Fibroblast of villous mesenchyme (primary cell): ENCODE data around the gene CACNA1D. TPM values are rescaled to one million over a fixed set of nuclear protein-coding genes. Genes with fewer than 3 reads are reported as not detected.

Source experiments
- DNase-seq: peaks from one replicate; pipeline ENCODE4 v3.0.0-alpha.2; 2010; ENCODE audit warnings: low read depth
- H3K4me3 ChIP-seq: 2 replicates; pipeline ENCODE4 v1.5.1; 2011; ENCODE audit warnings: low read depth, mild to moderate bottlenecking, low read length
- total RNA-seq: library from RNA; depleted of rRNA; stranded (reverse); fragments of >200 nt; gene quantifications from 2 replicates; pipeline ENCODE4 v1.2.3, GENCODE V29; 2012
- TF ChIP-seq, protein P1 (sequence below): IDR thresholded peaks from 2 replicates; pipeline ENCODE4 v1.5.1; 2012; ENCODE audit warnings: low read depth, mild to moderate bottlenecking, low read length; ENCODE audit not compliant: insufficient read depth

Gene CACNA1D
- total RNA-seq, 1 donor: not detected

DNA sequence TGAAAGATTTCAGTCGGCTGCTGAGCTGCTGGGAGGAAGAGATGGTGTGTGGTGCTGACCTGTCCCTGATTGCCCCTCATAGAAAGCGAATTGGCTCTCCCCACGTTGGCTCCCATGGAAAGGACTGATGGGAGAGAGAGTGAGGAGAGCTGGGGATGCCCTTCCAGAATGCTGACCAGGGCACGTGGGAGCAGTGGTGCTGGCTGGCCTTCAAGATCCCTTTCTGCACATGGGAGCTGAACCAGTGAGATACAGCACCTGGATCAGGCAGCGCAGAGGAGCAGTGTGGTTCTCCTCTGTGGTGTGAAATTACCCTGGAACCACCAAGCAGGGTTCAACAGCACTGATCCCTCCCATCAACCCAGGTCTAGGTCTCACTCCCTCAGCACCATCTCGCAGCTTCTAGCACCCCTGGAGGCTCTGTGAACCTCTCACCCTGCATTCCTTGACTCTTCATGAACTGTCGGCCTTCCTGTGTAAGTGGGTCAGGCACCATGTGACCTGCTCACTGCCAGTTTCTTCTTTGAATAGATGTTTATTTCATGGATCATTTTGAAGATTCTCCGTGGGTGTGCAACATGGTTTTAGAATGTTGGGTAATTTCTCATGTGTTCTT, 55.7 kb downstream of the CACNA1D start:
- DNase-seq: no peak
- TF ChIP-seq, protein P1, sequence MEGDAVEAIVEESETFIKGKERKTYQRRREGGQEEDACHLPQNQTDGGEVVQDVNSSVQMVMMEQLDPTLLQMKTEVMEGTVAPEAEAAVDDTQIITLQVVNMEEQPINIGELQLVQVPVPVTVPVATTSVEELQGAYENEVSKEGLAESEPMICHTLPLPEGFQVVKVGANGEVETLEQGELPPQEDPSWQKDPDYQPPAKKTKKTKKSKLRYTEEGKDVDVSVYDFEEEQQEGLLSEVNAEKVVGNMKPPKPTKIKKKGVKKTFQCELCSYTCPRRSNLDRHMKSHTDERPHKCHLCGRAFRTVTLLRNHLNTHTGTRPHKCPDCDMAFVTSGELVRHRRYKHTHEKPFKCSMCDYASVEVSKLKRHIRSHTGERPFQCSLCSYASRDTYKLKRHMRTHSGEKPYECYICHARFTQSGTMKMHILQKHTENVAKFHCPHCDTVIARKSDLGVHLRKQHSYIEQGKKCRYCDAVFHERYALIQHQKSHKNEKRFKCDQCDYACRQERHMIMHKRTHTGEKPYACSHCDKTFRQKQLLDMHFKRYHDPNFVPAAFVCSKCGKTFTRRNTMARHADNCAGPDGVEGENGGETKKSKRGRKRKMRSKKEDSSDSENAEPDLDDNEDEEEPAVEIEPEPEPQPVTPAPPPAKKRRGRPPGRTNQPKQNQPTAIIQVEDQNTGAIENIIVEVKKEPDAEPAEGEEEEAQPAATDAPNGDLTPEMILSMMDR: no peak
- no peak overlapping the region for H3K4me3 ChIP-seq

DNA sequence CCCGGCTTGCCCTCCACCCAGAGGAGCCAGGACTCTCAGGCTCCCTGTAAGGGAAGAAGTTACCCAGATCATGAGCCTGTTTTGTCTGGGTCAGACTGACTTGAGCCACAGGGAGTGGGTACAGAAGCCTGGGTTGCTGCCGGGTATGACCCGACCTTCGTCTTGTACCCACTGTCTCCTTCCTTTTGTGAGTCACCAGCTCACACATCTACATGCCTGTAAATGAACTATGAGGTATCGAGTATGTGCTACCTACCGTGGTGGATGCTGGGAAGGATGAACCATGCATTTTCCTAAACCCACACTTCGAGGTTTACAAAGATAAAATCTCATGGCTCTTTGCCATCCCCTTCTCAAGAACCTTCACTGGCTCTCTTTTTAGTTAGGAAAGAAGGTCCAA, 56.9 kb downstream of the CACNA1D start:
- TF ChIP-seq, protein P1: no peak
- no peak overlapping the region for H3K4me3 ChIP-seq
- no peak for DNase-seq

DNA sequence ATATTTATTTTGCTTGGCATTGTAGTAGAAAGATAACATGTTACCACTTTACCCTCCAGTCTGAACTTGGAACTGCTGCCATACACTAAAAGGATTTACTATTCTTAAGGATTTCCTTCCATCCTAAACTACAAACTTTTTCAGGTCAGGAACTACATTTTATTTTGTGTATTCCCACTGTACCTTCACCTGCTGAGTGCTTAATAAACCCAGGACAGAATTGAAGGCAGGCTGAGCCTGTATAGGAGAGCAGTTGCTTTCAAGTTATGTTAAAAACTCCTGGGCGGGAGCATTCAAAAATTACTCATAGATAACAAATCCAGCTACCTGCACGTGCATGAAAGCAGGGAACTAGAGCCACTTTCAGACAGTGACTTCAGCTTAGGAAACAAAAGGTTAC, 58.3 kb downstream of the CACNA1D start:
- TF ChIP-seq, protein P1: no peak
- no peak overlapping the region for H3K4me3 ChIP-seq
- DNase-seq: no peak

DNA sequence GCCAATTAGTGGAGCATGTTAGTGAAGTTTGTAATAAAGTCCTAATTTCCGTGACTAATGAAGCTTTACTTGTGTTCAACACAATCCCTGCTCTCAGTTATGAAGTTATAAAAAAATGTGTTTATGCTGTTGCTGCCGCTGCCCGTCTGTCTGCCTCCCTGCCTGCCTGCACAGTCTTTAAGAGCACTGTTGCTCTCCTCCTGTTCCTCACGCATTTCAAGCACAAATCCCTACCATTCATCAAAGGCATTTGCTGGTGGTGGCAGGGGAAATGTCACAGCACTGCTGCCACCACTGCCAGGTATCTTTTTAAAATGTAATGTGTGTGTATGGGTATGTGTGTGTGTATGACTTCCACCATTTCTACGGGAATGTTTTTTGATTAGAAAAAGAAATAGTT, 58.8 kb downstream of the CACNA1D start:
- no peak for DNase-seq
- TF ChIP-seq, protein P1: no peak
- no peak overlapping the region for H3K4me3 ChIP-seq

DNA sequence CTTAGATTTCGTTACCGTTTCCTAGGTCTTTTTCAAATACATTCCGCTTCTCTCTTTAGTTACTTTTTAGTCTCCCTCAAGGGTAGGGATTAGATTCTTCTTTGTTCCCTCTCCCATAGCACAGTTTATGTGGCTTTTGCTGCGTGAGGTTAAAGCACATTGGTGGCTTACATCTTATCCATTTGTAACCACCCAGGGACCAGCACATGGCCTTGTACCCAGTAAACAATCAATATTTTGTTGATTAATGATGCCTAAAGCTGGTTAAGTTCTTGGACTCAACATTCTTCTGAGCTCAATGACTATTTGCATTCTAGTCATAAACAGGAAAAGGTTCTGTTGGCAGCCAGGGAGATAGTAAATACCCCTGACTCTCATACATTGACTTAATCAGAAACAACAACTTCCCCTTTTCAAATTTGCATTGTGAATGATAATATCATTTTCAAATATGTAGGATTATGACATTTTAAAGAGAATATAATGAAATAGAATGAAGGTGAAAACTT, 60.2 kb downstream of the CACNA1D start:
- no peak for DNase-seq
- TF ChIP-seq, protein P1: no peak
- no peak overlapping the region for H3K4me3 ChIP-seq

DNA sequence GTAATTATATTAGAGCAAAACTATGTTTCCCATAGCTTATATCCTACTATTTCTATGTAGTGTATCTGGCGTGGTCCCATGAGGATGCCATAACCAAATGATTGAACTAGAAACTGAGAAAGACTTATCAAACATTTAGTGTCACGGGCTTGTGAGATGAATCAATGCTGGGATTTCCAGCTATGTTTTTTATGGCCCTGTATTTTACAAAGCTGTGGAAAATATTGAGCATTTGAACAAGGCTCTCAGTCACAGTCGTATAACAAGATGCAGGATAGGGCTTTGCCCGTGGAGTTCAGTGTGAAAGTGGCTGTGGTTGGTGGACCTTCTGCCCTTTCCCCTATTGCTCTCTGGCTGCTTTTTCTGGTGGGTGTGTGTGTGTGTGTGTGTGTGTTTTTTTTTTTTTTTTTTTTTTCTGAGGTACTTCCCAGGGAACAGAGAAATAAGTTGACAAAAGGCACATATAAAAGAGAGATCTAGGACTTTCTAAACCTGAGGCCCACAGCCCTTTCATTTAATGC, 60.7 kb downstream of the CACNA1D start:
- no peak overlapping the region for H3K4me3 ChIP-seq
- DNase-seq: no peak
- TF ChIP-seq, protein P1: no peak
